Thoracic aorta (tissue), 2 donors: ENCODE data around the gene ADNP2. TPM values are rescaled to one million over a fixed set of nuclear protein-coding genes. Genes with fewer than 3 reads are reported as not detected.

Experiments
- ATAC-seq: fragments of 150-250 bp; one replicate; pipeline ENCODE4 v1.8.0; 2017; ENCODE audit warnings: low read depth; ENCODE audit not compliant: insufficient number of reproducible peaks, low FRiP score
- DNase-seq: peaks from one replicate; pipeline ENCODE4 v3.0.0-alpha.2; 2020; ENCODE audit warnings: low spot score
- H3K27ac ChIP-seq, 2 donors: fragments of 200-600 bp; sonication (generic); 1 replicate in 1 of 2; 2 replicates in 1 of 2; pipeline ENCODE4 v1.5.1; 2016; ENCODE audit warnings: mild to moderate bottlenecking in 2 of 2, moderate library complexity in 2 of 2
- H3K27me3 ChIP-seq: fragments of 200-600 bp; sonication (generic); replicated peaks from 2 replicates; pipeline ENCODE4 v1.6.0; 2016; ENCODE audit warnings: mild to moderate bottlenecking; ENCODE audit not compliant: insufficient read depth
- H3K36me3 ChIP-seq: fragments of 200-600 bp; sonication (generic); one replicate; pipeline ENCODE4 v1.5.1; 2016
- H3K4me1 ChIP-seq, 2 donors: fragments of 200-600 bp; sonication (generic); 1 replicate in 1 of 2; 2 replicates in 1 of 2; pipeline versions ENCODE4 v1.5.1 to v1.6.0; 2016; ENCODE audit warnings: low read depth in 2 of 2, mild to moderate bottlenecking in 1 of 2; ENCODE audit not compliant: control insufficient read depth in 1 of 2
- H3K4me3 ChIP-seq: fragments of 200-600 bp; sonication (generic); 2 replicates; pipeline ENCODE4 v1.5.1; 2016; ENCODE audit warnings: mild to moderate bottlenecking
- H3K9me3 ChIP-seq: fragments of 200-600 bp; sonication (generic); 2 replicates; pipeline ENCODE4 v1.5.1; 2016
- CTCF ChIP-seq: fragments of 200-600 bp; sonication (generic); IDR thresholded peaks from one replicate; pipeline ENCODE4 v1.5.1; 2019; ENCODE audit warnings: antibody characterized with exemption
- total RNA-seq, 2 donors: library from RNA; depleted of rRNA; stranded (reverse); fragments of >200 nt; gene quantifications; one replicate each; pipeline versions ENCODE4 v1.1.0 to v1.2.3, GENCODE V29; 2016

ADNP2 gene
- total RNA-seq, 2 donors from 2014 or later = 15.6 to 21.6 TPM

- Histone ChIP-seq H3K36me3 (peaks cover 31% of the 10 kb centered on the region), H3K27ac (no peak overlapping the region), H3K9me3 (no peaks in the 10 kb centered on the region), H3K27me3 (no peaks in the 10 kb centered on the region), H3K4me1 (no peaks in the 10 kb centered on the region), H3K4me3 (no peak overlapping the region)
- DNase-seq (no peak), ATAC-seq (no peak)
- TF ChIP-seq CTCF = no peak
These were observed 24.1 kb downstream of the ADNP2 start for GRCh38 chr18:80133124-80133523.

GRCh38 chr18:80135136-80135535 lies 26.1 kb downstream of the ADNP2 start:
- no peak for TF ChIP-seq CTCF
- Histone ChIP-seq H3K4me1 (no peaks in the 10 kb centered on the region), H3K27ac (no peak overlapping the region), H3K4me3 (no peak overlapping the region), H3K36me3 (peaks cover 33% of the 10 kb centered on the region), H3K27me3 (no peaks in the 10 kb centered on the region), H3K9me3 (no peaks in the 10 kb centered on the region)
- no peak for DNase-seq
- ATAC-seq = no peak

- H3K36me3 ChIP-seq = peaks cover 31% of the 10 kb centered on the region
- H3K9me3 ChIP-seq = no peaks in the 10 kb centered on the region
- H3K27ac ChIP-seq = no peak overlapping the region
- no peaks in the 10 kb centered on the region for H3K27me3 ChIP-seq
- ATAC-seq = no peak
- H3K4me1 ChIP-seq = no peaks in the 10 kb centered on the region
- no peak for TF ChIP-seq CTCF
- no peak overlapping the region for H3K4me3 ChIP-seq
- no peak for DNase-seq
These were observed 27.6 kb downstream of the ADNP2 start for GRCh38 chr18:80136679-80137078.

GRCh38 chr18:80137137-80137536 lies 28.1 kb downstream of the ADNP2 start:
- Histone ChIP-seq H3K27ac (no peak overlapping the region), H3K36me3 (peaks cover 31% of the 10 kb centered on the region), H3K9me3 (no peaks in the 10 kb centered on the region), H3K4me1 (no peaks in the 10 kb centered on the region), H3K4me3 (no peak overlapping the region), H3K27me3 (no peaks in the 10 kb centered on the region)
- no peak for TF ChIP-seq CTCF
- ATAC-seq (no peak), DNase-seq (no peak)

GRCh38 chr18:80137976-80138375 lies 28.9 kb downstream of the ADNP2 start:
- no peak for DNase-seq
- H3K36me3 ChIP-seq = peaks cover 31% of the 10 kb centered on the region

More at GRCh38 chr18:80137976-80138375, 28.9 kb downstream of the ADNP2 start:
- no peaks in the 10 kb centered on the region for H3K4me1 ChIP-seq
- H3K27me3 ChIP-seq = no peaks in the 10 kb centered on the region
- no peak overlapping the region for H3K27ac ChIP-seq
- no peak for ATAC-seq
- no peak for TF ChIP-seq CTCF
- H3K9me3 ChIP-seq = no peaks in the 10 kb centered on the region
- H3K4me3 ChIP-seq = no peak overlapping the region
